Neuron (in vitro differentiated cells): Measurements from ENCODE around the gene CEACAM6.
"Not testable (repeated sequence)": the region's sequence is repeated elsewhere in the genome, so short reads cannot be mapped to it uniquely, and the experiment has no call there.

Source experiments
- H2AFZ ChIP-seq: one replicate; pipeline ENCODE4 v1.6.1; 2013; ENCODE audit warnings: low read depth, mild to moderate bottlenecking, inconsistent platforms, low read length, moderate library complexity
- H3K27me3 ChIP-seq: one replicate; pipeline ENCODE4 v1.6.1; 2013; ENCODE audit warnings: low read length; ENCODE audit not compliant: insufficient read depth
- H3K36me3 ChIP-seq: one replicate; pipeline ENCODE4 v1.6.1; 2013; ENCODE audit warnings: low read length; ENCODE audit not compliant: insufficient read depth
- H3K4me1 ChIP-seq: one replicate; pipeline ENCODE4 v1.6.1; 2013; ENCODE audit warnings: low read length; ENCODE audit not compliant: insufficient read depth
- H3K4me3 ChIP-seq: 2 replicates; pipeline ENCODE4 v1.5.1; 2013; ENCODE audit warnings: mild to moderate bottlenecking, low read length, moderate library complexity
- H3K9me3 ChIP-seq: one replicate; pipeline ENCODE4 v1.6.1; 2013; ENCODE audit warnings: low read length

The CEACAM6 gene

GRCh38 chr19:41755328-41755913, at the start of gene CEACAM6:
TSS of gene CEACAM6 (plus strand) at chr19:41755530. CDS start at chr19:41755639, 109 bp downstream.
- H3K4me3 ChIP-seq: no peak within 1 kb of the TSS
- no peaks in the 10 kb centered on the region for H3K36me3 ChIP-seq
- H3K4me1 ChIP-seq: no peaks in the 10 kb centered on the region
- H2AFZ ChIP-seq: no peak within 1 kb of the TSS
- peaks cover 21% of the 10 kb centered on the region for H3K27me3 ChIP-seq
- no peaks in the 10 kb centered on the region for H3K9me3 ChIP-seq

- H3K4me1 ChIP-seq: no peaks in the 10 kb centered on the region
- peaks cover 41% of the 10 kb centered on the region for H3K27me3 ChIP-seq
- no peaks in the 10 kb centered on the region for H3K9me3 ChIP-seq
- no peaks in the 10 kb centered on the region for H3K36me3 ChIP-seq
- no peak overlapping the region for H3K4me3 ChIP-seq
- H2AFZ ChIP-seq: no peak overlapping the region
Observed at GRCh38 chr19:41706741-41707501, 48.4 kb upstream of the CEACAM6 start.

- H3K4me1 ChIP-seq: no peaks in the 10 kb centered on the region
- no peaks in the 10 kb centered on the region for H3K36me3 ChIP-seq
- peaks cover 46% of the 10 kb centered on the region for H3K27me3 ChIP-seq
- no peaks in the 10 kb centered on the region for H3K9me3 ChIP-seq
- H3K4me3 ChIP-seq: no peak overlapping the region
- H2AFZ ChIP-seq: no peak overlapping the region
Observed at GRCh38 chr19:41707502-41707812, 47.9 kb upstream of the CEACAM6 start.

- Histone ChIP-seq H3K4me1 (no peaks in the 10 kb centered on the region), H3K9me3 (no peaks in the 10 kb centered on the region), H3K27me3 (peaks cover 48% of the 10 kb centered on the region), H3K36me3 (no peaks in the 10 kb centered on the region), H2AFZ (no peak overlapping the region), H3K4me3 (no peak overlapping the region)
Observed at GRCh38 chr19:41707871-41708371, 47.4 kb upstream of the CEACAM6 start.

GRCh38 chr19:41708481-41708880, 46.8 kb upstream of the CEACAM6 start, which contains the start of gene CEACAM5:
TSS of gene CEACAM5 (plus strand) at chr19:41708626. CDS start at chr19:41708732, 106 bp downstream.
- Histone ChIP-seq H3K4me1 (no peaks in the 10 kb centered on the region), H3K27me3 (peaks cover 49% of the 10 kb centered on the region), H2AFZ (no peak within 1 kb of the TSS), H3K9me3 (no peaks in the 10 kb centered on the region), H3K4me3 (no peak within 1 kb of the TSS), H3K36me3 (no peaks in the 10 kb centered on the region)

- H2AFZ ChIP-seq, H3K36me3 ChIP-seq: not testable (repeated sequence)
- H3K27me3 ChIP-seq: peaks cover 42% of the 10 kb centered on the region
Observed at GRCh38 chr19:41709516-41709915, 45.8 kb upstream of the CEACAM6 start.

GRCh38 chr19:41709951-41710645, 45.2 kb upstream of the CEACAM6 start:
- no peaks in the 10 kb centered on the region for H3K4me1 ChIP-seq
- no peaks in the 10 kb centered on the region for H3K36me3 ChIP-seq
- H2AFZ ChIP-seq: no peak overlapping the region
- H3K27me3 ChIP-seq: peaks cover 41% of the 10 kb centered on the region
- no peak overlapping the region for H3K4me3 ChIP-seq
- no peaks in the 10 kb centered on the region for H3K9me3 ChIP-seq

More at GRCh38 chr19:41709516-41709915, 45.8 kb upstream of the CEACAM6 start:
- not testable (repeated sequence) for H3K4me3 ChIP-seq, H3K9me3 ChIP-seq, H3K4me1 ChIP-seq

- Histone ChIP-seq H3K4me3 (no peak overlapping the region), H3K36me3 (no peaks in the 10 kb centered on the region), H3K27me3 (peaks cover 39% of the 10 kb centered on the region), H3K4me1 (no peaks in the 10 kb centered on the region), H2AFZ (no peak overlapping the region), H3K9me3 (no peaks in the 10 kb centered on the region)
Observed at GRCh38 chr19:41711376-41712261, 43.7 kb upstream of the CEACAM6 start.

- no peak overlapping the region for H2AFZ ChIP-seq
- no peak overlapping the region for H3K4me3 ChIP-seq
- no peaks in the 10 kb centered on the region for H3K4me1 ChIP-seq
- peaks cover 34% of the 10 kb centered on the region for H3K27me3 ChIP-seq
- no peaks in the 10 kb centered on the region for H3K9me3 ChIP-seq
- H3K36me3 ChIP-seq: no peaks in the 10 kb centered on the region
Observed at GRCh38 chr19:41714598-41714997, 40.7 kb upstream of the CEACAM6 start.

- no peak overlapping the region for H3K4me3 ChIP-seq
- H3K36me3 ChIP-seq: no peaks in the 10 kb centered on the region
- H3K4me1 ChIP-seq: no peaks in the 10 kb centered on the region
- peaks cover 15% of the 10 kb centered on the region for H3K27me3 ChIP-seq
- H3K9me3 ChIP-seq: no peaks in the 10 kb centered on the region
- H2AFZ ChIP-seq: no peak overlapping the region
Observed at GRCh38 chr19:41718761-41719160, 36.6 kb upstream of the CEACAM6 start.

- no peaks in the 10 kb centered on the region for H3K9me3 ChIP-seq
- peaks cover 12% of the 10 kb centered on the region for H3K27me3 ChIP-seq
- H2AFZ ChIP-seq: no peak overlapping the region
- H3K36me3 ChIP-seq: no peaks in the 10 kb centered on the region
- H3K4me1 ChIP-seq: no peaks in the 10 kb centered on the region
- H3K4me3 ChIP-seq: no peak overlapping the region
Observed at GRCh38 chr19:41720103-41720502, 35.2 kb upstream of the CEACAM6 start.

GRCh38 chr19:41726493-41726892, 28.8 kb upstream of the CEACAM6 start:
- Histone ChIP-seq H3K27me3 (no peaks in the 10 kb centered on the region), H3K4me1 (no peaks in the 10 kb centered on the region), H3K4me3 (no peak overlapping the region), H3K36me3 (no peaks in the 10 kb centered on the region), H3K9me3 (no peaks in the 10 kb centered on the region), H2AFZ (no peak overlapping the region)
